Dedifferentiated amniotic fluid mesenchymal stem cell (primary cell): ENCODE results near the gene PARD3.

Experiments
- DNase-seq: peaks from one replicate; pipeline ENCODE4 v3.0.0-alpha.2; 2016; ENCODE audit errors: extremely low spot score

Gene PARD3

GRCh38 chr10:34127676-34128075 lies 687.4 kb downstream of the PARD3 start:
- DNase-seq = no peak

DNA sequence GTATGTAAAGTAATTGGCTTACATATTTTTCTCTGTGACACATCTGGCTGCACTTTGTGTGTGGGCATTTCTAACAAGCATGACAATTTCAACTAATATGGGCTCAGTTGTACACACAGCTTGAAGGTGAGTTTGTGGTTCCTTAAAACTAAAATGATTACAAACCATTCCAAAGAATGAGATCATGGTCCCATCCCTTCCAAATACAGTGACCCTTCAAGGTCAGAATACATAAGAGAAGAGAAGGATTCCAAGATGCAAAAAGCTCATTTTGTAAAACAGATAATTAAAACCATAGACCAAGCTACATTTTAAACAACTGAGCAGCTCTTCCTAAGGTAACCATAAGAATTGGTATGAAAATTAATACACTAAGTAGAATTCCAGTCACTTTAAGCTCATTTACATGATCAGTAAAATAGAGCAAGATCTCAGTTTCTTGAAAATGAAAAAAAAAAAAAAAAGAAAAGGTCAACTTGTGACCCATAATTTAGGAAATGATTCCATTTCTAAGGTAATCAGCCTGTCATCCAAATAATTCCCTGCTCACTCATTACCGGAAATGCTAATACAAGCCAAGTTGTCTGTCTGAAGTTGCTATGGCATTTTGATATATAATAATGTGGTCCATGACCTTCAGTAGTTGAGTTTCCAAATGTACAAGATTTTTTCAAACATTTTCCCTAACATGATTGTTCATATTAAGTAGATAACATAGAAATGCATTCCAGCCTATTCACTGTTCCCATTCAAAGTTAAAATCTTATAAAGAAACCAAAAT lies 688.5 kb downstream of the PARD3 start:
- DNase-seq = peak; percentile 17

GRCh38 chr10:34125702-34126101 lies 689.4 kb downstream of the PARD3 start:
- no peak for DNase-seq

DNA sequence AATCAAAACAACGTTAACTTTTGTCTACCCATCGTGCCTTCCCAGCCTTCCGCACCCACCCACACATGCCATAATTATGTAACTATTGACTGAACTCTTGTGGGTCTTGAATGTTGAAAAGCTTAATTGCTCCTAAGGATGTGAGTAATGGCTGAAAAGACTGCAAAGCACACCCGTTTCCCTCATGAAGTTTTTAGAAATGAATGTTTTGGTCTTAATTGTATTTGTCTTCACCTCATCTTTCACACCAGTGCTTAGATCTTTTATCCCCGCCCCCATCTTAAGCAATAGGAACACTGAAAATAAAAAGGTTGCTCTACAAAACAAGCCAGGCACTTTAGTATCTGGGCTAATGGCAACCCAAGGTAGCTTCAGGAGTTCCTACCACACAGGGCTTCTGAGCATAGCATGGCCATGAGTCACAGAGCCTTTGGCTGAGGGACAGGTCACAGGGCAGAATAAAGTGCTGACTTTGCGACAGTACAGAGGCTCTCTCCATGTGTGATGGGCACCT lies 690.5 kb downstream of the PARD3 start:
- DNase-seq = no peak

GRCh38 chr10:34121781-34122622 lies 693.1 kb downstream of the PARD3 start:
- DNase-seq = no peak

- DNase-seq = no peak
Observed at GRCh38 chr10:34121125-34121753, 693.9 kb downstream of the PARD3 start.

GRCh38 chr10:34119456-34119855 lies 695.6 kb downstream of the PARD3 start:
- no peak for DNase-seq

- DNase-seq = no peak
Observed at GRCh38 chr10:34116681-34117271, 698.3 kb downstream of the PARD3 start.

GRCh38 chr10:34116220-34116641 lies 698.9 kb downstream of the PARD3 start:
- DNase-seq = no peak

GRCh38 chr10:34114914-34115313 lies 700.2 kb downstream of the PARD3 start:
- no peak for DNase-seq

DNA sequence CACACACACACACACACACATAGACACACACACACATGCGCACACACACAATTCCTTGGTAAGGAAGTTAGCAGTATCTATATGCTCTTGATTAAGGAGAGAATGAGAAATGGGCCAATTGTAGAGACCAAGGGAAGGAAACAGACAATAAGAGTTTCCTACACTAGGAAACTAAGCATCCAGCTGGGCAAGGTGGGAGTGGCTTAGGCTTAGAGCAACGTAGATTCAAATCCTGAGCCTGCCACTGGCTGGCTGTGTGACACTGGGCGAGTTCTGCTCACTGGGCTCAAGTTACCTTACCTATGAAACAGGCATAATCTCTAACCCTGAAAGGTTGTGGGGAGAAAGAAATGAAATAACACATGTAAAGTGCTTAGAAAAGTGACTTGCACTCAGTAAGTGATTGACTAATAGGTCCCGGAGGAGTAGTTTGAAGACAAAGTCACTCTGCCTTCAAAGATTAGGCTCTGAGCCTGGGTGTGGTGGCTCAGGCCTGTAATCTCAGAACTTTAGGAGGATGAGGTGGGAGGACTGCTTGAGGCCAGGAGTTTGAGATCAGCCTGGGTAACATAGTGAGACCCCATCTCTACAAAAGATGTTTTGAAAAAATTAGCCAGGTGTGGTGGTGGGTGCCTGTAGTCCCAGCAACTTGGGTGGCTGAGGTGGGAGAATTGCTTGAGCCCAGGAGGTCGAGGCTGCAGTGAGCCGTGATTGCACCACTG lies 701.4 kb downstream of the PARD3 start:
- no peak for DNase-seq

DNA sequence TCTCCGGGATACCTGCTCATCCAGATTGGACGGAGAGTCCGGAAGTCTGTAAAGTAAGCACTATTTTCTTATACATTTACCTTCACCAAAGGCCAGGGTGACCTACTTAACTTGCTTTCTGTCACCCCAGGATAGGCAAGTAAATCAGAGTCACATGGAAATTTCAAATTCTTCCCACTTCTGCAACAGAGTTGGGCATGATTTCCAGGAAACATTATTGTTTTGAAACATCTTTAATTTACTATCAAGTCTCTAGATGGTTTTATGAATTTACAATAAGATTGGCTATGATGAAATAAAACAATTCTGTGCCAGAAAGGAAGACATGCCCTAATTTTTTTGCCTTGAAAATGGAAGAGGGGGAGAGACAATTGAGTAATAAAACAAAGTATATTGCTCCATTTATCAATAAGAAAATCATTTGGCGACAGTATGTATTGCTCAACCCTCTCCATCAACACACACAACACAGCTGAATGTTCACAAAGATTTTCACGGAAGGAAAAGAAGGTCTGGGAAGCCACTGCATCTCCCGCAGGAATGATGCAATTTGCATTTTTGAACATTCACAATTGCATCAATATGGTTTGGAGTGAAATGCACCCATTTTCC lies 702.8 kb downstream of the PARD3 start:
- no peak for DNase-seq

DNA sequence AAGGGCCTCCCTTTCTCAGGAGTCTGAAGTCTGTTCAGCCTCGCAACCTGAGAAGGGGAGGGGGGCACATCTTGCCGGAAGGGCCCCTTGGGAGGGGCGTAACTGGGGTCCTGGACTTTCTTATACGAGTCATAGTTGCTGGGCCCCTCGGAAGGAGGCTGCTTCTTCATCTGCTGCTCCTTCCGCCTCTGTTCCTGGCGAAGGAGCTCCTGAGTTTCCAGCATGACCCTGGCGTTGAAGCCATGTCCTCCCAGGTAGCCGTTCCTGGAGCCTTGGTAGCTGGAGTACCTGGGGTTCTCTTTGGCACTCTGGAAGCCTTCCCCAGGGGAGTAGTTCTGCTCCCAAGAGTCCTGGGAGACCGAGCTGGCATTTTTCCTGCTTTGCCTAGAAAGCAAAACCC lies 703.9 kb downstream of the PARD3 start:
- no peak for DNase-seq

GRCh38 chr10:34109952-34110702 lies 705.0 kb downstream of the PARD3 start:
- no peak for DNase-seq

DNA sequence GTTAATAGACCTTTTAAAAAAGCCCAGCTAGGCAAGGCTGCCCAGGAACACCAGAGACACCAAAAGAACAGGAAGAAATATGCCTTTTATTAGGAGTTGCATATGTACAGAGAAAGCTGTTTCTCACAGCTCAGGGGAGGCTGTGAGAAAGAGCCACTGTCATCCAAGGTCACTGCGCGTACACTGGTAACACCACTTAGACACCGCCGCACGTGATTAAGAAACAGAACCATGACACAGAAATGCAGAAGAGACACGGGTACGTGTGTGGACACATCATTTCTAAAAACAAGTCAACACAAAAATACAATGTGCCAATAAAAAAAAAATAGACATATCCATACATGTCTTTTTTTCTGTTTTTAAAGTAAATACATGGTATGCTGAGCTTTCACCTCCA lies 705.6 kb downstream of the PARD3 start:
- no peak for DNase-seq

DNA sequence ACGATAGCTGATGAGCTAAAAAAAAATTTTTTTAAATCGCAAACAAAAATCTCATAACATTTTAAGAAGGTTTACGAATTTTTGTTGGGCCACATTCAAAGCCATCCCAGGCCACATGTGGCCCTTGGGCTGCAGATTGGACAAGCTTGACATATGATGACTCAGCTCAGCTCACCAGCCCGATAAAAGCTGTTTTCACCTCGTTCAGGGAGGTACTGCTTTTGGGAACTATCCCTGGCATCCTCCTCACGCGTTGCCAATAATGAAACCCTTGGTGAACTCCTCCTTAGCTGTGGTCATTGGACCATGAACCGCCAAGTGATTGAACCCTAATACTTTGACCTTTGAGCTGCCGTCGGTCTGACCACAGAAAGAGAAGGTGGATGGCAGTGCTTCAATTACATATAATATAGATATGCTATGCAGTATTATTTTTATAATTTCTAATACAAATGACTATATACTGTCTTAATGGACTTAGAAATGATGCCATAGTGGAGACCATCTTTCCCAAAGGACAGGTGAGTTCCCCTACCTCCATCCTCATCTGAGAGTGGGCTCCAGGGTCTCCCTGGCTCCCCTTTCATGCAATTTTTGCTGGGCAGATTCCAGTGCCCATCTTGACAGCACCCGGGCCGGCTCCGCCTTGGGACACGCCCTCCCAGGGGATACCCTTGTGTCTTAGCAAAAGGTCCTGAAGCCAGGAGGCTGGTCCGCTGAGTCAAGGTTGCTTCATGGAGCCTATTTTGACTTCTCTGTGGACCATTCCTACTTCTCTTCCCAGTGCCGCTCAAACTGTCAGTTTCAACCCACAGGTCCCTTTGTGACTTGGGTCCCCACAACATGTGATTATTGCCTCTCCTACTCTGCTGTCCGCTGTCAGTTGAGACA lies 707.2 kb downstream of the PARD3 start:
- DNase-seq = no peak

- no peak for DNase-seq
Observed at GRCh38 chr10:34106356-34106885, 708.7 kb downstream of the PARD3 start.

DNA sequence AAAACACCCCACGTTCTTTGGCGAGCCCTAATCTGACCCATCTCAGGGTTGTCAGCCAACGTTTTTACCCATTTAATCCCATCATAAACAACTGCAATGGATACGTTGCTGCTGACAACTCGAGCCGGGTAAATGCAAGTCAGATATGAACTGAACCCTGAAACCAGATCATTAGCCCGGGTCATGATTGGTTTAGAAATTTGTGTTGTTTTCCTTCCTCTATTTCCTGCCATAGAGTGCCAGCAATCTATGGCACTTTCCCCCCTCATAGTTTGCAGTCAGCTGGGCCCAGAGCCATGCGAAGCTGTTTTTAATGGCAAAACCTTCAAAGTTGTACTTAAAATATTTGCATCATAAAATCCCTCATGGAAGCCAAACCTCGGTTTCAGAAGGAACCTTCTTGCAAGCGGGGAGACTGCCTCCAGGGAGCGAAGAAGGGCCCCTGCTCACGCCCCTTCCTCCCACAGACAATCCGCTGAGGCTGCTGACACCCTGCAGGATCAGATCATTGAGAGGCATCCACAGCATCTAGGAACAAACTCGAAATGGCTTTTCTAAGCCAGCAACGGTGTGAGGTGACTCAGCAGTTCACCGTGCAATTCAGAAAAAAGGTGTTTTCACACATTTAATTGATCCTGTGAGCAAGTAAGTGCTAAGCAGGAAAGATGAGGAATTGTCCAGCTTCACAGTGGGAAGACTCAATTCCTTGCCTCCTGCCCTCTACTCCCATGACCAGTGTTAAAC lies 710.1 kb downstream of the PARD3 start:
- DNase-seq = no peak
